GM19455 (cell line): Measurements from ENCODE around the gene KCNMB3.
"Not testable (repeated sequence)": the region's sequence is repeated elsewhere in the genome, so short reads cannot be mapped to it uniquely, and the experiment has no call there.

ENCODE experiments used
- ATAC-seq: cut with Tn5 transposase; IDR thresholded peaks from one replicate; pipeline ENCODE4 v1.9.1; 2021; ENCODE audit not compliant: unreplicated experiment

Gene KCNMB3

DNA sequence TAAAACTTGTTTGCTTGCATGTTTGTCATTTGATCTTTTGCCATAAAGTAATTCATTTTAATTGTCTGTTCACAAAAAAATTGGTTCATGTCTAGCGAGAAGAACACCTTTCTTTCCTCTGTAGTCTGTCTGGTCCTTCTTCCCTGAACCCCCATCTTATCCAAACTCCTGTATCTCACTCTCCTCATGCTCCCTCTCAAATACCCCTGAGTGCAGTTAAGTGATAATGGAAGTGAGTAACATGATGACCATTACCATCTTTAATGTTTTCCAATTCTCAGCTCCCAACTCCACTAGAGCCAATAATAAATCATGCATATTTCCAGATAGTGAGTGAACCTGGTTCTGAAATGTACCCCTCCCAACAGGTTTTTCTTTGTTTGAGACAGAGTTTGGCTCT is 14.2 kb upstream of the KCNMB3 start:
- no peak for ATAC-seq

DNA sequence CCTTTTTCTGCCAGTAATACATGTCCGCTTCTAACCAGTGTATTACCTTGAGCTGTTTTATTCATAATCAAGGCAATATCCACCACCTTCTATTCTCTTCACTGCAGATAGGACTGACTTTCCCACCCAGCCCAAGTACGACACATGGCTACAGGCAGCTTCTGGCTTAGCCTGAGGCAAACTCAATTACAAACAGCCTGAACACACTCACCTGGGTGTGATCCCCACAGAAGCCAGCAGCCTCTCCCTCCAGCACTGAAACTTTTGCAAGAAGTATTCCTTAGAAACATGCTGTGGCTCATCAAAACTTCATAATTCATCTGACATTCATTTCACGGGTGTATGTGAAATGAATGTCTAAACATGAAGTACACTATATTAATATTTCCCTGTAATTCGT is 13.5 kb upstream of the KCNMB3 start:
- ATAC-seq, result no peak

DNA sequence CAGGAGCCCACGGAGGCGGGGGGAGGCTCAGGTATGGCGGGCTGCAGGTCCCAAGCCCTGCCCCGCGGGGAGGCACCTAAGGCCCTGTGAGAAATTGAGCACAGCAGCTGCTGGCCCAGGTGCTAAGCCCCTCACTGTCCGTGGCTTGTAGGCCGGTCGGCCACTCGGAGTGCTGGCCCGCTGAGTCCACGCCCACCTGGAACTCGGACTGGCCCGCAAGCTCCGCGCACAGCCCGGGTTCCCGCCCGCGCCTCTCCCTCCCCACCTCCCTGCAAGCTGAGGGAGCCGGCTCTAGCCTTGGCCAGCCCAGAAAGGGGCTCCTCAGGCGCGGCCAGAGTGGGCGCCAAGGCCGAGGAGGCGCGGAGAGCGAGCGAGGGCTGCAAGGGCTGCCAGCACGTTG is 12.2 kb upstream of the KCNMB3 start:
- ATAC-seq, result no peak

DNA sequence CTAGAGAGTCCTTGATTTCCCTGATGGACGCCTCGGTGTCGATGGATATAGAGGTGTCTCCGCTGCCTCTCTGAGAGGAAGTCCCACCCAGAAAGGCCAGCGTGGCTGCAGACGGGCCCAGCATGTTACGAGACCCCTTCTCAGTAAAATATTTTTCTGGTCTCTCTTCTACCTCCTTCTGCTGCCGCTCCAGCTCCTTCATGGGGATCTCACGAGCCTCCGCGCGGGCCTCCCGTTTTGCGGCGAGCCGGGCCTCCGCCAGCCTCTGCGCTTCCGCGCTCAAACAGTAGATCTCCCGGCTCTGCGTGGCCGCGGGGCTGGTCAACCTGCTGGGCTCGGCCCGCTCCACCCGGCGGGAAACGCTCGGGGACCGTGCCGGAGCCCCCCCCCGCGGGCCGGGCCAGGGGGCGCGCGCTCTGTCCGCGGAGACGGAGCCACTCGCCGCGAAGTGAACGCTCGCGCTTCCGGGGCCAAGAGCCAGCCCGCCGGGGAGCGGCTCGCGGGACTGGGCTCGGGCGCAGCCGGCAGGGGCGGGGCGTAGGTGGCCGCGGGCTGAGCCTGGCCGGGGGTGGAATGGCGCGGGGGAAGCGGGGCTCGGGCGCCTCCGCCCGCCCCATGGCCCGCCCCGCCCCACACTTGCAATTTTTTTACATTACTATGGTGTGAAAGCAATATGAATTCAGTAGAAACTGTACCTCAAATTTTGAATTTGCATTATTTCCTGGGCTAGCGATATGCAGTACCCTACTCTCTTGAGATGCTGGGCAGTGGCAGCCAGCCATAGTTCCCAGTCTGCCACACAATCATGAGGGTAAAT is 10.2 kb upstream of the KCNMB3 start:
- peak; percentile 91 for ATAC-seq

DNA sequence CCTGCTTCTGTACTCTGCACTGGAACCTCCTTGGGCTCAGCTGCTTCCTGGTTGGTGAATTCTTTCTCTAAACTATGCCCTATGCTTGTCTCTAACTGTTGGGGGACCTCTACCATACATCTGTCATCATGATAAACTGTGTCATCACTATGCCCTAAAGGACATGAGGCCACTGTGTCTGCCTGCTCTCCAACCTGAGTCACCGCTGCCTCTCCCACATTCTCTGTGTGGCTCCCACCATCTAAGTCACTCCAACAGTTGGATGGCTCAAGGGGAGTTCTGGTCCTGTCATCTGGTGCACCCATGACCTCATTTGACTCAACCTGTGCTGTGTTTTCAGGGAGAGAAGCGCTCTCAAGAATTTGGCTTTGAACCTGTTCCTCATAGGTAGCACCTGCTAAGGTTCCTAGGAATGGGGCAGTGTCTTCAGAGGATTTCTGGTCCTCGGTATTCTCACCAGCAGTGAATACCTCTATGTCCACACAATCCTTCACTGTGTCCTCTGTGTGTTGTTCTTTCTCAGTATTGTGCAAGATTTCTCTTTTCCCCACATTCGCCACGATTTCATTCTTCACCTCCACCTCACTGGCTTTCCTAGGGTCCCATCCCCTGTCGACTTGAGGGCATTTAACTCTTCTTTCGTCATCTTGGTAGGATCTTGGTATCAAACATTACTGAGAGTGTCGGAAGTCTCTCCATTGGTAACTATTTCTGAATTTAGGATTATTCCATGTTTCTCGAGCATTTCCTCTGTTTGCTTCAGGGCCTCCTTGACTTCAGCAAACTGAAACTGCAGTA is 9.2 kb upstream of the KCNMB3 start:
- not testable (repeated sequence) for ATAC-seq

DNA sequence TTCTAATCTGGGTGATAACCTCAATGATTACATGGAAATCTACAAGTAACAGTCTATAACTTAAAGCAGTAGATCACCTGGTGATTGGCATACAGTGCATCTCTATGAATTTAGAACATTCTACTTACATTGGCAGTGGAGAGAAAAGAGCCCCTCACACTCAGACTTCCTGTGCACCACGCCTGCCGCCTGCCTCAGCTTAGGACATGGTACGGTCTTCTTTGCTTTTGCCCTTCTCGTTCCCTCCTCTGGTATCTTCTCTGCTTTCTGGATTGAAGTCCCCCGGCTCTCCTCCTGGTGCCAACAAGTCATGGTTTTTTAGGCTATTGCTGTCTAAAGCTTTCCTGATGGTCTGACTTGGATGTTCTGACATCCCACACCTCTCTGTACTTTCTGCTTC is 7.9 kb upstream of the KCNMB3 start:
- ATAC-seq, result no peak

DNA sequence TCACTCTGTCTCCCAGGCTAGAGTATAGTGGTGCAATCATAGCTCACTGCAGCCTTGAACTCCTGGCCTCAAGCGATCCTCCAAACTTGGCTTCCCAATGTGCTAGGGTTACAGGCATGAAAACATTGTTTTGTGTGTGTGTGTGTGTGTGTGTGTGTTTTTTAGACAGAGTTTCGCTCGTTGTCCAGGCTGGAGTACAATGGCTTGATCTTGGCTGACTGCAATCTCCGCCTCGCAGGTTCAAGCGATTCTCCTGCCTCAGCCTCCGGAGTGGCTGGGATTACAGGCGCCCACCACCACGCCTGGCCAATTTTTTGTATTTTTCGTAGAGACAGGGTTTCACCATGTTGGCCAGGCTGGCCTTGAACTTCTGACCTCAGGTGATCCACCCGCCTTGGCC is 6.8 kb upstream of the KCNMB3 start:
- not testable (repeated sequence) for ATAC-seq

DNA sequence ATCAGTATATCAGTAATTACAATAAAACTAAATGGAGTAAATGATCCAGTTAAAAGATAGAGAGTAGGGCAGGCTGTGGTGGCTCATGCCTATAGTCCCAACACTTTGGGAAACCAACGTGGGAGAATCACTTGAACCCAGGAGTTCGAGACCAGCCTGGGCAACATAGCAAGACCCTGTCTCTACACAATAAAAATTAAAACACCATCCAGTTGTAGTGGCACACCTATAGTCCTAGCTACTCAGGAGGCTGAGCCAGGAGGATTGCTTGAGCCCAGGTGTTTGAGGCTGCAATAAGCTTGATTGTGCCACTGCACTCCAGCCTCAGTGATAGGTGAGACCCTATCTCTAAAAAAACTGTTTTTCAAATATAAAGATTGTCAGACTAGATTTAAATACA is 5.9 kb upstream of the KCNMB3 start:
- ATAC-seq, result no peak

DNA sequence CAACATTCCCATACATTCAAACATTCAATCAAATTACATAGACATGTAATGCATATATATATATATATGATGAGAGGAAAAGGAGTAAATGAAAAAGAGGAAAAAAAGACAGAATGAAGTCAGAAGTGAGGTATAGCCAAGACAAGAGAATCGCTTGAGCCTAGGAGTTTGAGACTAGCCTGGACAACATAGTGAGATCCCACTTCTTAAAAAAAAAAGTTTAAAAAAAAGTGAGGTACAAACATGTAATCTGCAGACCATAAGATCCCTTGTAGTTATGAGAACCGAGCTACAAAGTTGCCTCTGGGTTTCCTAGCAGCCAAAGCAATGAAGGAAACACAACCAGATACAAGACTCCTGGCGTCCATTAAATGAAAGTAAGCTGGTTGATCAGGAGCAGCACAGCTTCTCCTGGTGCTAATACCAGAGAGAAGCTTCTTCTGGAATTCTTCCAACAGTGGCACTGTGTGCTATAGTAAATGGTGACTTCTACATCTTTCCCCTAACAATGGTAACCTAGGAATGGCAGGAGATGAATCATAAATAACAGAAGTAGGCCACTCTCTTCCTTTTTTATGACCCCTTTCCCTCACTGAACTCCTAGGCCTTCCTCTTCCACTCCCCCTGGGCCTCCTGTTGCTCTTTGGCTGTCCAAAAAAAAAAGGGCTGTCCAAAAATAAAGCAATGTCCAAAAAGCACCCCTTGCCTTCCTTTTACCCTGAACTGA is 3.5 kb downstream of the KCNMB3 start:
- no peak for ATAC-seq

DNA sequence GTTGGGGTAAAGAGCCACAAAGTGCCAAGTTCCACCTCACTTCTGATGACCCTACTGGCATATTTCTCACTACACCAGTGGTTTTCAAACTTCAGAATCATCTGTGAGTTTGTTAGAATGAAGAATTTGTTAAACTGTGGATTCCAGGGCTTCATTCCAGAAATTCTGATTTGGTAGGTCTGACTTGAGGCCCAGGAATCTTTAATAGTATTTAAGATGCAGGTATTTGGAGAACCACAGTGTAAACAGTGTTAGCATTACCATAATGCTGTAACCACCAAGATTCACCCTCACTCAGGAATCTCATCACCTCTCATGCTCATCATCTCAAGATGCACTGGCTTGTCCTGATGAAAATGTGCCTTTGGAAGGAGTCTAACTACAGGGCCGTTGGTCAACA is 6.0 kb downstream of the KCNMB3 start:
- ATAC-seq, result no peak

DNA sequence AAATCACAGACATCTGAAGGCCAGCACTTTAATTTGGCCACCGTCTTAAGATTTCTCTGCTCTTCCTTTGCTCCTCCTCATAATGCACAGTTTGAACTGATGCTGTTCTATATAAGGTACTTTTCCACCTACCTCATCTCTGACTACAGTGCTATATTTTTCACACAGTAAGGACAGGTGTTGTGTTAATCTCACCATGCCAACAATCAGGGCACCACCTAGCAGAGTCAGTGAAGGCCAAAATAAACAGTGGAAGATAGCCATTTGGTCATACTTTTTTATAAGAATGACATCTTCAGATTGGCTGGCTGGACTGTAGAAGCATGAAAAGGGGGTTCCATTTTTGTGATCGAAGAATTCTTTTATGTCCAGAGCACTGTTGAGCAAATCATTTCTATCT is 8.1 kb downstream of the KCNMB3 start:
- not testable (repeated sequence) for ATAC-seq

DNA sequence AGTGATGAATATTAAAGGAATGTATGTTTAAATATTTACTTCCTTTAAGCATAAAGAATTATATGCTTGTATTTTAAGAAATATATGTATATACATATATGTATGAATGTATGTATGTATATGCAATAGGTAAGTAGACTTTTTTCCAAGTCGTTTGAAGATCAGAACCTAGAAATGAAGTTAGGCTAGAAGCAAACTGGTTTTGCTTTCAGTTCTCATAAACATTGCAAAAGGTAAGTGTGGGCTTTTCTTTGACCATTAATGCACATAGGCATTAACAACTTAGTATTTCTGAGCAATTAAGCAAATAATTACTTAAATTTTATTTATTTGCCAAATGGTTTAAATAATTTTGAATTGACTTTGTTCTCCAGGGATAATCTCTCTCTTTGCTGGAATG is 10.6 kb downstream of the KCNMB3 start:
- ATAC-seq, result not testable (repeated sequence)

DNA sequence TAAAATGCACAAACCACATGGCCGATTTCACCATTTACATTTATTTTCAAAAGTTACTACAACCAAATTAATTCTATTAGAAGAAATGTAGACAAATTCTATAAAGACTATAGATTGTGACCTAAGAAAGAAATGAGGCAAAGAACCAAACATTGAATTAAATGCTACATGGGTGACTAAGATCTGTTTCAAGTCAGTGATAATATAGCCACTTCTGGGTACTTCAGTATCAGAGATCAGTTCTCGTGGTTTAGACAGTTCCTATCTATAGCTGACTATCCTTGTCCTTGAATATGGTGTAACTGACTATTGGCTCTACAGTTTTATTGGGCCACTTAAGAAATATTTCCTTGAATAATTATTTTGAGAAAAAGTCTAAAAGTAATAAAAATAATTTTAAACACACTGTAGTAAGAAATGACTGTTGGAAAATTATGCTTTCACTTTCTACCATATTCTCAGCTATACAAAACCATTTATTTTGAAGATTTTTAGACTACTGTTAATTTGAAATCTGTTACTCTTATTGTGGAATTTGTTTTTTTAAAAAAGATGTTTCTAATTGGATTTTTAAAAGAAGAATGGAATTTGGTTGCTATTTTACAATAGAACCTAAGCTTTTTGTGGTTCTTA is 14.1 kb downstream of the KCNMB3 start:
- peak; percentile 81 for ATAC-seq

DNA sequence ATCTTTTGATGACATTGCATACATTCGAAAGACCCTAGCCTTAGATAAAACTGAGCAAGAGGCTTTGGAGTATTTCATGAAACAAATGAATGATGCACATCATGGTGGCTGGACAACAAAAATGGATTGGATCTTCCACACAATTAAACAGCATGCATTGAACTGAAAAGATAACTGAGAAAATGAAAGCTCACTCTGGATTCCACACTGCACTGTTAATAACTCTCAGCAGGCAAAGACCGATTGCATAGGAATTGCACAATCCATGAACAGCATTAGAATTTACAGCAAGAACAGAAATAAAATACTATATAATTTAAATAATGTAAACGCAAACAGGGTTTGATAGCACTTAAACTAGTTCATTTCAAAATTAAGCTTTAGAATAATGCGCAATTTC is 16.7 kb downstream of the KCNMB3 start:
- no peak for ATAC-seq

DNA sequence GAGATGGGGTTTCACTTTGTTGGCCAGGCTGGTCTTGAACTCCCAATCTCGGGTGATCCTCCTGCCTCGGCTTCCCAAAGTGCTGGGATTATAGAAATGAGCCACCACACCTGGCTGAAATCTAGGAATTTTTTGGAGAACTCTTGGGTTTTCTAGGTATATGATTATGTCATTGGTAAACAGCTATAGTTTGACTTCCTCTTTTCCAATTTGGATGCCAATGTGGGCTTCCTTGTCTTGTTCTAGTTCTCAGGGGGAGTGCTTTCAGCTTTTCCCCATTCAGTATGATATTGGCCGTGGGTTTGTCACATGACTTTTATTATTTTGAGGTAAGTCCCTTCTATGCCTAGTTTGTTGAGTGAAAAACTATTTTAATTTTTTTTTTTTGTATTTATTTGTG is 17.9 kb downstream of the KCNMB3 start:
- no peak for ATAC-seq

DNA sequence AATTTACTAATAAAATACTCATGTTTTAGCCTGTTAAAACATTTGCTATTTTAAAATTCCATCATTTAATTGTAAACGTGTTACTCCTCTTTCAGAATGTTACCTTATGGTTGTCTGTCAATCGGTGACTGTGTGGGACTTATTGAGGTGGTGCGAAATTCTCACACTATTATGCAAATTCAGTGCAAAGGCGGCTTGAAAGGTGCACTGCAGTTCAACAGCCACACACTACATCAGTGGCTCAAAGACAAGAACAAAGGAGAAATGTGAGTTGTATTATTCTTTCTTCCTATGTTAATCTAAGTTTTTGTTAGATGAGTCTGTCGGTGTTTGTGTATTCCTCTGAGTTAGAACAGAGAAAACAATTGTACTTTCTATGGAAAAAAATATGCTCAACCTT is 21.7 kb downstream of the KCNMB3 start:
- ATAC-seq, result no peak

DNA sequence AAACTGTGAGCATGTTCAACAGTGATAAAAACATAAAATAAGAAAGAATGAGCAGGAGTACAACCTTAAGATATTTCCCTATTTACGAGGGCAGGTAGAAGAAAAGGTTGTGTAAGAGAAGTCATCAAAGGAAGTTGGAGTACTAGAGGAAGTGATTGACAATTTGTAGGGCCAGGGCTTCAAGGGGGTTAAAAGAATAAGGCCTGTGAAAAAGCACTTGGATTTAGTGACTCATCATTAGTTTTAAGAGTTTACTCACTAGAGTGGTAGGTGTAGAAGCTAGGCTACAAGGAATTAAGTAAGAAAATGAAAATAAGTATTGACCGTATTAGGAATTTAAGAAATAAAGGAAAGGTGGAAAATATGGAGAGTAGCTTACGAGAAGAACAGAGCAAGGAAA is 23.6 kb downstream of the KCNMB3 start:
- ATAC-seq, result no peak

DNA sequence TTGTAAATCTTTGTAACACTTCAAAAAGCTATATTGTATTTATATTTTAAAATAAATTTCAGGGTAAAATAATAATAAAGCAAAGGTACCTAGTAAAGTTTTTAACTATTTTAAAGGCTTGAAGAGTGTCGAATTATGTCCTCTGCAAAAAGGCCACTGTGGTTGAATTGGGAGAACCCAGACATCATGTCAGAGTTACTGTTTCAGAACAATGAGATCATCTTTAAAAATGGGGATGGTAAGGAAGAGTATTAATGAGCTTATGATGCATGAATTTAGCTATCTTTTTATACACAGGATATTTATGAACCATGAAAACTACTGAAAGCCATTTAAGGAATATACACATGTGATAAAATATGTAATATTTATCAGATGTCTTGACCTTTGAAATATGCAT is 26.3 kb downstream of the KCNMB3 start:
- ATAC-seq, result no peak

DNA sequence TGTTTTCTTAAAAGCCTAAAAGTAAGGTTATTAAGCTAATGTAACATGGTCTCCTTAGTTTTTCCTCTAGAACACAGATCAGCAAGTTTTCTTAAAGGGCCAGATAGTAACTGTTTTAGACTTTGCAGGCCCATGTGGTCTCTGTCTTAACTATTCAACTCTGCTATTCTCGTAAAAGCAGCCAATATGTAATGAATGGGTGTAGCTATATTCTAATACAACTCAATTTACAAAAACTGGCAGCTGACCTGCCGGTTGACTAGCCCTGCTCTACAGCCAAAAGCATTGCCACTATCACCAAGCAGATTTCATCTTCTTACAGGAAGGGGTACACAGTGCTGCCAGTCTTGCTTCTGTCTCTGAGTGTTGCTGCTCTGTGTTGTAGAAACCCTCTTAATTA is 27.4 kb downstream of the KCNMB3 start:
- ATAC-seq, result no peak

DNA sequence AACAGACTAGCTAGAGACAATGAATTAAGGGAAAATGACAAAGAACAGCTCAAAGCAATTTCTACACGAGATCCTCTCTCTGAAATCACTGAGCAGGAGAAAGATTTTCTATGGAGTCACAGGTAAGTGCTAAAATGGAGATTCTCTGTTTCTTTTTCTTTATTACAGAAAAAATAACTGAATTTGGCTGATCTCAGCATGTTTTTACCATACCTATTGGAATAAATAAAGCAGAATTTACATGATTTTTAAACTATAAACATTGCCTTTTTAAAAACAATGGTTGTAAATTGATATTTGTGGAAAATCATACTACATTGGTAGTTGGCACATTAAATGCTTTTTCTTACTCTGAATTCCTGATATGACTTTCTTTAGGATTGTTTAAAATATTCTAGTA is 32.7 kb downstream of the KCNMB3 start:
- ATAC-seq, result not testable (repeated sequence)

DNA sequence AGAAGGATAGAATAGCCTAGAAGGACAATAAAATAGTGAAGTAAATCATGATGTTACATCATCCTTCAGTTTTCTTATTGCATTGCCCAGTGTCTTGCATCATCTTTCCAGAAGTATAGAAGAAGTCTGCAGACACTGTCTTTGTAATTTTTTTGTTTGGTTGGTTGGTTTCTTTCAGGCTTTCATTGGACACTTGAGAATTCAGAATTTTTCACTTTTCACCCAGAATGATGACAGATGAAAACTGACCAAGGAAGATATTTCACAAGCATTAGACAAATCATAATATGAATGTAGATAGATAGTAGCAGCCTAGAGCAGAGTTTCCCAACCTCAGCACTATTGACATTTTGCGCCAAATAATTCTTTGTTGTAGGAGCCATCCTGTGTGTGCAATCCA is 35.4 kb downstream of the KCNMB3 start:
- ATAC-seq, result not testable (repeated sequence)
